Neutrophil (primary cell): ENCODE results near the gene ENHO.
"Not testable (repeated sequence)": the region's sequence is repeated elsewhere in the genome, so short reads cannot be mapped to it uniquely, and the experiment has no call there.

Experiments used
- H3K27ac ChIP-seq: fragments of 200-600 bp; sonication (generic); 2 replicates; pipeline ENCODE4 v1.5.1; 2016; ENCODE audit warnings: mild to moderate bottlenecking, moderate library complexity
- H3K27me3 ChIP-seq: fragments of 200-600 bp; sonication (generic); 2 replicates; pipeline ENCODE4 v1.6.0; 2016; ENCODE audit warnings: mild to moderate bottlenecking
- H3K36me3 ChIP-seq: fragments of 200-600 bp; sonication (generic); 2 replicates; pipeline ENCODE4 v1.5.1; 2017
- H3K4me1 ChIP-seq, 2 experiments: fragments of 200-600 bp in 1 of 2; sonication (generic) in 1 of 2; 1 replicate in 1 of 2; 2 replicates in 1 of 2; pipeline versions ENCODE4 v1.5.1 to v1.6.1; 2013 to 2016; ENCODE audit warnings: low read depth in 1 of 2, low read length in 1 of 2, mild to moderate bottlenecking in 1 of 2, moderate library complexity in 1 of 2; ENCODE audit not compliant: control insufficient read depth in 1 of 2, insufficient read depth in 1 of 2
- H3K4me3 ChIP-seq, 2 experiments: fragments of 200-600 bp in 1 of 2; sonication (generic) in 1 of 2; 1 replicate in 1 of 2; 2 replicates in 1 of 2; pipeline ENCODE4 v1.5.1; 2013 to 2016; ENCODE audit warnings: low read depth in 1 of 2, low read length in 1 of 2, mild to moderate bottlenecking in 1 of 2, moderate library complexity in 1 of 2
- H3K9me3 ChIP-seq: fragments of 200-600 bp; sonication (generic); 2 replicates; pipeline ENCODE4 v1.5.1; 2016
- CTCF ChIP-seq: fragments of 200-600 bp; sonication (generic); IDR thresholded peaks from 2 replicates; pipeline ENCODE4 v1.5.1; 2016; ENCODE audit warnings: antibody characterized with exemption

Gene ENHO

GRCh38 chr9:34491596-34491995, 31.2 kb downstream of the ENHO start:
- Histone ChIP-seq H3K4me3 (no peak overlapping the region), H3K9me3 (no peaks in the 10 kb centered on the region), H3K27ac (no peak overlapping the region), H3K36me3 (no peaks in the 10 kb centered on the region), H3K27me3 (peaks cover 66% of the 10 kb centered on the region), H3K4me1 (no peaks in the 10 kb centered on the region)
- no peak for TF ChIP-seq CTCF

- H3K4me3 ChIP-seq = no peak overlapping the region
- H3K9me3 ChIP-seq = no peaks in the 10 kb centered on the region
- peaks cover 66% of the 10 kb centered on the region for H3K27me3 ChIP-seq
- H3K36me3 ChIP-seq = no peaks in the 10 kb centered on the region
- H3K27ac ChIP-seq = no peak overlapping the region
- no peak for TF ChIP-seq CTCF
- no peaks in the 10 kb centered on the region for H3K4me1 ChIP-seq
These were observed 32.0 kb downstream of the ENHO start for GRCh38 chr9:34490760-34491159.

GRCh38 chr9:34490360-34490759, 32.4 kb downstream of the ENHO start:
- no peaks in the 10 kb centered on the region for H3K9me3 ChIP-seq
- no peak for TF ChIP-seq CTCF
- no peaks in the 10 kb centered on the region for H3K4me1 ChIP-seq
- no peak overlapping the region for H3K4me3 ChIP-seq
- no peak overlapping the region for H3K27ac ChIP-seq
- H3K36me3 ChIP-seq = no peaks in the 10 kb centered on the region
- H3K27me3 ChIP-seq = peaks cover 66% of the 10 kb centered on the region

- Histone ChIP-seq H3K9me3 (no peaks in the 10 kb centered on the region), H3K27me3 (peaks cover 67% of the 10 kb centered on the region)
- no peak for TF ChIP-seq CTCF
These were observed 36.2 kb downstream of the ENHO start for GRCh38 chr9:34486572-34486971.

GRCh38 chr9:34485822-34486221, 37.0 kb downstream of the ENHO start:
- Histone ChIP-seq H3K27ac (no peak overlapping the region), H3K9me3 (no peaks in the 10 kb centered on the region), H3K27me3 (peaks cover 65% of the 10 kb centered on the region), H3K4me1 (no peaks in the 10 kb centered on the region), H3K4me3 (no peak overlapping the region), H3K36me3 (no peaks in the 10 kb centered on the region)
- TF ChIP-seq CTCF = no peak

More at GRCh38 chr9:34486572-34486971, 36.2 kb downstream of the ENHO start:
- Histone ChIP-seq H3K4me3 (no peak overlapping the region), H3K36me3 (no peaks in the 10 kb centered on the region), H3K27ac (no peak overlapping the region), H3K4me1 (no peaks in the 10 kb centered on the region)

GRCh38 chr9:34484678-34485077, 38.1 kb downstream of the ENHO start:
- Histone ChIP-seq H3K27ac (no peak overlapping the region), H3K4me3 (no peak overlapping the region)

GRCh38 chr9:34482746-34483145, 40.0 kb downstream of the ENHO start:
- H3K4me3 ChIP-seq, H3K27ac ChIP-seq, H3K9me3 ChIP-seq, H3K36me3 ChIP-seq, H3K4me1 ChIP-seq: not testable (repeated sequence)
- peaks cover 40% of the 10 kb centered on the region for H3K27me3 ChIP-seq

More at GRCh38 chr9:34484678-34485077, 38.1 kb downstream of the ENHO start:
- Histone ChIP-seq H3K36me3 (no peaks in the 10 kb centered on the region), H3K4me1 (no peaks in the 10 kb centered on the region), H3K27me3 (peaks cover 54% of the 10 kb centered on the region), H3K9me3 (no peaks in the 10 kb centered on the region)
- TF ChIP-seq CTCF = no peak

GRCh38 chr9:34481620-34482019, 41.2 kb downstream of the ENHO start:
- not testable (repeated sequence) for H3K27ac ChIP-seq, H3K4me1 ChIP-seq, H3K36me3 ChIP-seq, H3K4me3 ChIP-seq, H3K9me3 ChIP-seq
- peaks cover 39% of the 10 kb centered on the region for H3K27me3 ChIP-seq
